ENCODE results near the gene ANKDD1A.

The ANKDD1A gene

GRCh38 chr15:64959128-64959527, 47.4 kb downstream of the ANKDD1A start:
- Histone ChIP-seq H3K9ac (ENCODE audit: low read length) (no peak overlapping the region), H3K9me3 (ENCODE audit: control insufficient read depth, low read length) (no peaks in the 10 kb centered on the region), H3K36me3 (ENCODE audit: control insufficient read depth, insufficient read depth, low read length) (peaks cover 11% of the 10 kb centered on the region), H3K4me3 (ENCODE audit: low read length) (no peak overlapping the region), H3K4me1 (ENCODE audit: control insufficient read depth, insufficient read depth, low read length) (no peaks in the 10 kb centered on the region), H3K27me3 (ENCODE audit: control insufficient read depth, insufficient read depth, low read length) (no peaks in the 10 kb centered on the region)

- Histone ChIP-seq H3K27me3 (ENCODE audit: control insufficient read depth, insufficient read depth, low read length) (no peaks in the 10 kb centered on the region), H3K36me3 (ENCODE audit: control insufficient read depth, insufficient read depth, low read length) (peaks cover 8% of the 10 kb centered on the region), H3K4me3 (ENCODE audit: low read length) (no peak overlapping the region), H3K9ac (ENCODE audit: low read length) (no peak overlapping the region), H3K4me1 (ENCODE audit: control insufficient read depth, insufficient read depth, low read length) (no peaks in the 10 kb centered on the region), H3K9me3 (ENCODE audit: control insufficient read depth, low read length) (no peaks in the 10 kb centered on the region)
Measured at GRCh38 chr15:64960153-64960552, 48.5 kb downstream of the ANKDD1A start.

- Histone ChIP-seq H3K4me3 (ENCODE audit: low read length) (no peak overlapping the region), H3K36me3 (ENCODE audit: control insufficient read depth, insufficient read depth, low read length) (no peaks in the 10 kb centered on the region), H3K9ac (ENCODE audit: low read length) (no peak overlapping the region), H3K9me3 (ENCODE audit: control insufficient read depth, low read length) (no peaks in the 10 kb centered on the region), H3K4me1 (ENCODE audit: control insufficient read depth, insufficient read depth, low read length) (no peaks in the 10 kb centered on the region), H3K27me3 (ENCODE audit: control insufficient read depth, insufficient read depth, low read length) (no peaks in the 10 kb centered on the region)
Measured at GRCh38 chr15:64961013-64961412, 49.3 kb downstream of the ANKDD1A start.

- Histone ChIP-seq H3K9me3 (ENCODE audit: control insufficient read depth, low read length) (no peaks in the 10 kb centered on the region), H3K9ac (ENCODE audit: low read length) (no peak overlapping the region), H3K27me3 (ENCODE audit: control insufficient read depth, insufficient read depth, low read length) (no peaks in the 10 kb centered on the region), H3K4me1 (ENCODE audit: control insufficient read depth, insufficient read depth, low read length) (no peaks in the 10 kb centered on the region), H3K36me3 (ENCODE audit: control insufficient read depth, insufficient read depth, low read length) (no peaks in the 10 kb centered on the region), H3K4me3 (ENCODE audit: low read length) (no peak overlapping the region)
Measured at GRCh38 chr15:64969401-64969800, 57.7 kb downstream of the ANKDD1A start.

- no peaks in the 10 kb centered on the region for H3K4me1 ChIP-seq (ENCODE audit: control insufficient read depth, insufficient read depth, low read length)
- H3K9ac ChIP-seq (ENCODE audit: low read length) = no peak overlapping the region
- H3K9me3 ChIP-seq (ENCODE audit: control insufficient read depth, low read length) = no peaks in the 10 kb centered on the region
- no peak overlapping the region for H3K4me3 ChIP-seq (ENCODE audit: low read length)
- no peaks in the 10 kb centered on the region for H3K27me3 ChIP-seq (ENCODE audit: control insufficient read depth, insufficient read depth, low read length)
- H3K36me3 ChIP-seq (ENCODE audit: control insufficient read depth, insufficient read depth, low read length) = no peaks in the 10 kb centered on the region
Measured at GRCh38 chr15:64970698-64971097, 59.0 kb downstream of the ANKDD1A start.

- H3K4me1 ChIP-seq (ENCODE audit: control insufficient read depth, insufficient read depth, low read length) = no peaks in the 10 kb centered on the region
- no peaks in the 10 kb centered on the region for H3K36me3 ChIP-seq (ENCODE audit: control insufficient read depth, insufficient read depth, low read length)
Measured at GRCh38 chr15:64975390-64975789, 63.7 kb downstream of the ANKDD1A start.

GRCh38 chr15:64979252-64979710, 67.6 kb downstream of the ANKDD1A start:
- no peaks in the 10 kb centered on the region for H3K36me3 ChIP-seq (ENCODE audit: control insufficient read depth, insufficient read depth, low read length)
- no peak overlapping the region for H3K4me3 ChIP-seq (ENCODE audit: low read length)
- H3K4me1 ChIP-seq (ENCODE audit: control insufficient read depth, insufficient read depth, low read length) = no peaks in the 10 kb centered on the region
- no peaks in the 10 kb centered on the region for H3K9me3 ChIP-seq (ENCODE audit: control insufficient read depth, low read length)
- no peak overlapping the region for H3K9ac ChIP-seq (ENCODE audit: low read length)
- no peaks in the 10 kb centered on the region for H3K27me3 ChIP-seq (ENCODE audit: control insufficient read depth, insufficient read depth, low read length)

More at GRCh38 chr15:64975390-64975789, 63.7 kb downstream of the ANKDD1A start:
- H3K4me3 ChIP-seq (ENCODE audit: low read length) = no peak overlapping the region
- no peaks in the 10 kb centered on the region for H3K27me3 ChIP-seq (ENCODE audit: control insufficient read depth, insufficient read depth, low read length)
- H3K9ac ChIP-seq (ENCODE audit: low read length) = no peak overlapping the region
- H3K9me3 ChIP-seq (ENCODE audit: control insufficient read depth, low read length) = no peaks in the 10 kb centered on the region

GRCh38 chr15:64981812-64982431, 70.2 kb downstream of the ANKDD1A start:
- Histone ChIP-seq H3K9me3 (ENCODE audit: control insufficient read depth, low read length) (no peaks in the 10 kb centered on the region), H3K9ac (ENCODE audit: low read length) (no peak overlapping the region), H3K4me1 (ENCODE audit: control insufficient read depth, insufficient read depth, low read length) (peaks cover 14% of the 10 kb centered on the region), H3K36me3 (ENCODE audit: control insufficient read depth, insufficient read depth, low read length) (no peaks in the 10 kb centered on the region), H3K27me3 (ENCODE audit: control insufficient read depth, insufficient read depth, low read length) (no peaks in the 10 kb centered on the region), H3K4me3 (ENCODE audit: low read length) (no peak overlapping the region)

- Histone ChIP-seq H3K9ac (ENCODE audit: low read length) (no peak overlapping the region), H3K4me3 (ENCODE audit: low read length) (no peak overlapping the region), H3K4me1 (ENCODE audit: control insufficient read depth, insufficient read depth, low read length) (peaks cover 14% of the 10 kb centered on the region), H3K9me3 (ENCODE audit: control insufficient read depth, low read length) (no peaks in the 10 kb centered on the region), H3K27me3 (ENCODE audit: control insufficient read depth, insufficient read depth, low read length) (no peaks in the 10 kb centered on the region), H3K36me3 (ENCODE audit: control insufficient read depth, insufficient read depth, low read length) (no peaks in the 10 kb centered on the region)
Measured at GRCh38 chr15:64982472-64982871, 70.8 kb downstream of the ANKDD1A start.

- Histone ChIP-seq H3K27me3 (ENCODE audit: control insufficient read depth, insufficient read depth, low read length) (no peaks in the 10 kb centered on the region), H3K9me3 (ENCODE audit: control insufficient read depth, low read length) (no peaks in the 10 kb centered on the region), H3K9ac (ENCODE audit: low read length) (no peak overlapping the region), H3K4me1 (ENCODE audit: control insufficient read depth, insufficient read depth, low read length) (peaks cover 18% of the 10 kb centered on the region), H3K4me3 (ENCODE audit: low read length) (no peak overlapping the region), H3K36me3 (ENCODE audit: control insufficient read depth, insufficient read depth, low read length) (no peaks in the 10 kb centered on the region)
Measured at GRCh38 chr15:64985366-64986033, 73.8 kb downstream of the ANKDD1A start.

GRCh38 chr15:64987136-64987535, 75.4 kb downstream of the ANKDD1A start:
- no peaks in the 10 kb centered on the region for H3K27me3 ChIP-seq (ENCODE audit: control insufficient read depth, insufficient read depth, low read length)
- H3K9me3 ChIP-seq (ENCODE audit: control insufficient read depth, low read length) = no peaks in the 10 kb centered on the region
- H3K36me3 ChIP-seq (ENCODE audit: control insufficient read depth, insufficient read depth, low read length) = no peaks in the 10 kb centered on the region
- H3K4me3 ChIP-seq (ENCODE audit: low read length) = no peak overlapping the region
- no peak overlapping the region for H3K9ac ChIP-seq (ENCODE audit: low read length)
- peaks cover 18% of the 10 kb centered on the region for H3K4me1 ChIP-seq (ENCODE audit: control insufficient read depth, insufficient read depth, low read length)

- Histone ChIP-seq H3K9ac (ENCODE audit: low read length) (peak within 1 kb of the TSS; percentile 82), H3K9me3 (ENCODE audit: control insufficient read depth, low read length) (no peaks in the 10 kb centered on the region), H3K4me1 (ENCODE audit: control insufficient read depth, insufficient read depth, low read length) (peaks cover 16% of the 10 kb centered on the region), H3K36me3 (ENCODE audit: control insufficient read depth, insufficient read depth, low read length) (no peaks in the 10 kb centered on the region), H3K27me3 (ENCODE audit: control insufficient read depth, insufficient read depth, low read length) (no peaks in the 10 kb centered on the region), H3K4me3 (ENCODE audit: low read length) (peak within 1 kb of the TSS; percentile 94)
Measured at GRCh38 chr15:64989416-64990167, 77.9 kb downstream of the ANKDD1A start, which contains the start of gene SPG21. Gene SPG21 (minus strand): TSS chr15:64989914. CDS start chr15:64983569, 6,345 bp downstream.

Measured in mucosa of stomach (tissue), 1 donor.